ENCODE data around the gene SFTPD. TPM values are rescaled to one million over a fixed set of nuclear protein-coding genes. Genes with fewer than 3 reads are reported as not detected.

SFTPD gene
- total and polyA plus RNA-seq, 2 of the 8 experiments (the other 6 are each of a cell fraction or from before 2014, with no cell fraction given) = 0.21 to 0.54 TPM

DNA sequence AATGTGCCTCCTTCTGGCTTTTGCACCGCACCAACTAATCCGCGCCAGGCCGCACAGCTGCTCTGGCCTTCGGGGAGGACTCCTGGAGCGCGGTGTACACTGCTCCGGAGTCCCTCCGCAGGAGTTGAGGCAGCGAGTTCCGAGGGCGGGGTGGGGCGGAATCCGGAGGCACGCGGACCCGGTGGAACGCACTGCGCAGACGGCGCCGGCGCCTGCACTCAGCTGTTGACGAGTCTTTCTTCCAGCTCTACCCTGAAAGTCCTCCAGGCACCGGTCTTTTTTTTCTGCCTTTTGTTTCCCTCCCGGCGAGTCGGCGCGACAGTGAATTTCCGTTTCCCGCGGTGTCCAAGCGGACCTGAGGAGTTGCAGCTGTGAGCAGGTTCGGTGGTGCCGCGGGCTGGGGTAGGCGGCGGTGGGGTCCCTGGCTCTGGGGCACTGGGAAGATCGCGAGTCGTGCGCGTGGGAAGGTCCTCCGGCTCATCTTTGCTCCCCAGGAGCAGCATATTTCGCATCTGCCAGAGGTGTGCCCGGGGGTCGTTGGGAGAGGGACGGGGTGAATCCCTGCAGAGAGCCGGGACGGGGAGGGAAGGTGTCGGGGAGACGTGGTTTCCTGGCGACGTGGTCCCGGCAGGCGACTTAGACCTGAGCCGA, 44.1 kb downstream of the SFTPD start:
- peak overlapping the region; percentile 86 for H4K8ac ChIP-seq (ENCODE audit: extremely low read depth, insufficient read depth, low read length)
- FAIRE-seq = no peak
- TF ChIP-seq NANOG (IDR thresholded peaks at IDR 0.05; ENCODE audit: insufficient read depth, low read depth, low read length, poor library complexity, severe bottlenecking) (no peak), NRF1 (IDR thresholded peaks at IDR 0.05; ENCODE audit: low read depth, low read length) (no peak), BRCA1 (IDR thresholded peaks at IDR 0.05; ENCODE audit: low read depth, low read length) (no peak), MAX (IDR thresholded peaks at IDR 0.05) (0 out of 2 replicates have a peak, but pooled peaks have one; percentile 8), GTF2F1 (IDR thresholded peaks at IDR 0.05; ENCODE audit: borderline replicate concordance, low read depth, low read length) (no peak), CEBPB (IDR thresholded peaks at IDR 0.05; ENCODE audit: low read depth, low read length) (no peak), CBX8 (IDR thresholded peaks at IDR 0.05; ENCODE audit: borderline replicate concordance, low read depth, low read length) (no peak), CBX5 (IDR thresholded peaks at IDR 0.05; ENCODE audit: low read depth, low read length) (no peak), ATF3 (IDR thresholded peaks at IDR 0.05; ENCODE audit: insufficient read depth, low read depth, low read length) (no peak), RXRA (IDR thresholded peaks at IDR 0.05; ENCODE audit: insufficient read depth, low read depth, low read length) (no peak), JUND (IDR thresholded peaks at IDR 0.05; ENCODE audit: low read length) (no peak), TCF12 (IDR thresholded peaks at IDR 0.05; ENCODE audit: low read depth, low read length) (no peak)

More for the DNA sequence above, 44.1 kb downstream of the SFTPD start:
- 3% methylated on average over 49 of the region's 58 CpGs; no CpG with 5 or more reads in 1 of the 2 experiments for WGBS, 2 experiments (ENCODE audit: extremely low coverage in 1 of 2, insufficient coverage in 1 of 2, insufficient read length in 1 of 2, insufficient replicate concordance in 2 of 2, low coverage in 1 of 2, low lambda C conversion rate in 2 of 2, missing lambda C conversion rate in 1 of 2)
- Histone ChIP-seq H3K23me2 (ENCODE audit: low read depth, low read length) (peaks cover 11% of the 10 kb centered on the region; the same call in 1 of the 2 replicates), H3K4me3 (ENCODE audit: extremely low read depth in 1 of 4, insufficient read depth in 2 of 4, low read depth in 3 of 4, low read length in 4 of 4) (peak overlapping the region; percentile 74 to 84 (median 75)), H3K9ac (replicated peaks in 1 of 4; ENCODE audit: extremely low read depth in 1 of 4, low read depth in 3 of 4, low read length in 3 of 4) (peak overlapping the region; percentile 52 to 72 (median 65); a peak in 6 of 7 replicates), H3K79me2 (ENCODE audit: control insufficient read depth in 1 of 2, insufficient read depth in 2 of 2, low read length in 2 of 2) (no peaks in the 10 kb centered on the region), H2AFZ (ENCODE audit: low read length) (peak overlapping the region; percentile 98), H3K23ac (ENCODE audit: insufficient read length) (no peak overlapping the region), H3K18ac (ENCODE audit: extremely low read depth, low read length) (peak overlapping the region; percentile 72), H3K36me3 (ENCODE audit: control insufficient read depth in 2 of 4, insufficient read depth in 4 of 4, low read length in 3 of 4) (no peaks in the 10 kb centered on the region), H3K4me2 (ENCODE audit: insufficient read depth in 1 of 2, low read depth in 2 of 2, low read length in 2 of 2) (peak overlapping the region; percentile 67 to 96), H2BK120ac (replicated peaks; ENCODE audit: low read depth, low read length) (no peak overlapping the region), H2BK15ac (ENCODE audit: low read length) (peak overlapping the region; percentile 97; the same call in 1 of the 2 replicates), H3K4me1 (replicated peaks in 1 of 4; ENCODE audit: control insufficient read depth in 3 of 4, insufficient read depth in 4 of 4, low read length in 3 of 4) (no peaks in the 10 kb centered on the region; a peak in 3 of 7 replicates), H3K4ac (replicated peaks; ENCODE audit: insufficient read length, low read depth, low read length) (no peak overlapping the region), H3K27me3 (replicated peaks in 1 of 4; ENCODE audit: control insufficient read depth in 3 of 4, extremely low read depth in 1 of 4, insufficient read depth in 3 of 4, low read length in 3 of 4) (peaks cover 0 to 22% (median 15%) of the 10 kb centered on the region in 4 experiments; a peak in 6 of 7 replicates), H3K56ac (replicated peaks; ENCODE audit: insufficient read length, low read depth, low read length) (peak overlapping the region; percentile 46), H2BK12ac (ENCODE audit: low read depth, low read length) (peak overlapping the region; percentile 84; the same call in 1 of the 2 replicates), H3K9me3 (ENCODE audit: insufficient read depth in 2 of 2, low read depth in 1 of 2, low read length in 1 of 2) (no peaks in the 10 kb centered on the region), H3K27ac (ENCODE audit: low read depth, low read length) (no peak overlapping the region), H2AK5ac (ENCODE audit: low read depth, low read length) (no peak overlapping the region), H2BK5ac (ENCODE audit: low read depth, low read length) (no peak overlapping the region), H3K79me1 (ENCODE audit: low read depth, low read length) (no peaks in the 10 kb centered on the region), H3K14ac (ENCODE audit: insufficient read length) (no peak overlapping the region), H4K91ac (replicated peaks; ENCODE audit: insufficient read length, low read length) (no peak overlapping the region), H2BK20ac (ENCODE audit: low read length) (no peak overlapping the region), H4K20me1 (replicated peaks in 1 of 2; ENCODE audit: control insufficient read depth in 1 of 2, insufficient read depth in 2 of 2, low read length in 2 of 2) (no peaks in the 10 kb centered on the region), H4K5ac (ENCODE audit: insufficient read length, low read depth, low read length) (no peak overlapping the region)
- ChIA-PET POLR2A (ENCODE audit: partially characterized antibody) (interaction anchor here (1.2 kb wide), 1 partner anchor 16 kb away, joined by 3 read pairs; no protein-coding TSS in a partner anchor), CTCF (ENCODE audit: partially characterized antibody) (interaction anchor here (0.6 to 1.2 kb wide), 4 partner anchors 15 to 456 kb away, joined by 3 to 6 read pairs (median 4); no protein-coding TSS in a partner anchor)
- peak; percentile 19 to 80 for DNase-seq (ENCODE audit: low read depth in 1 of 2, low spot score in 2 of 2)
